GM21515 (cell line): ENCODE results near the gene B4GALT1.
A peak's percentile ranks its signal among the peaks of the same experiment; 100 is the strongest.

ENCODE experiments used
- ATAC-seq: cut with Tn5 transposase; IDR thresholded peaks from one replicate; pipeline ENCODE4 v1.9.1; 2021; ENCODE audit not compliant: unreplicated experiment

The B4GALT1 gene

GRCh38 chr9:33142535-33142934 lies 24.6 kb downstream of the B4GALT1 start:
- ATAC-seq, result peak; percentile 37

GRCh38 chr9:33140401-33141360 lies 26.5 kb downstream of the B4GALT1 start:
- no peak for ATAC-seq

- no peak for ATAC-seq
Measured at GRCh38 chr9:33139421-33140228, 27.5 kb downstream of the B4GALT1 start.

GRCh38 chr9:33138768-33139167 lies 28.4 kb downstream of the B4GALT1 start:
- no peak for ATAC-seq

- no peak for ATAC-seq
Measured at GRCh38 chr9:33137781-33138264, 29.3 kb downstream of the B4GALT1 start.

- no peak for ATAC-seq
Measured at GRCh38 chr9:33136721-33137670, 30.1 kb downstream of the B4GALT1 start.

- no peak for ATAC-seq
Measured at GRCh38 chr9:33135470-33135958, 31.6 kb downstream of the B4GALT1 start.

- no peak for ATAC-seq
Measured at GRCh38 chr9:33135031-33135461, 32.1 kb downstream of the B4GALT1 start.

GRCh38 chr9:33133186-33133585 lies 34.0 kb downstream of the B4GALT1 start:
- ATAC-seq, result no peak

- ATAC-seq, result no peak
Measured at GRCh38 chr9:33131790-33132772, 35.1 kb downstream of the B4GALT1 start.

GRCh38 chr9:33130961-33131789 lies 36.0 kb downstream of the B4GALT1 start:
- no peak for ATAC-seq

GRCh38 chr9:33129886-33130881 lies 37.0 kb downstream of the B4GALT1 start:
- peak; percentile 61 for ATAC-seq

GRCh38 chr9:33129251-33129885 lies 37.8 kb downstream of the B4GALT1 start:
- no peak for ATAC-seq

- no peak for ATAC-seq
Measured at GRCh38 chr9:33128570-33128969, 38.6 kb downstream of the B4GALT1 start.

- no peak for ATAC-seq
Measured at GRCh38 chr9:33127881-33128280, 39.3 kb downstream of the B4GALT1 start.
